ENCODE measurements around the gene SLC2A4. TPM values are rescaled to one million over a fixed set of nuclear protein-coding genes. Genes with fewer than 3 reads are reported as not detected.

Gene SLC2A4
- total and polyA plus RNA-seq, 2 of the 4 experiments (the other 2 are of a cell fraction): 0.07 TPM; not detected in 1

DNA sequence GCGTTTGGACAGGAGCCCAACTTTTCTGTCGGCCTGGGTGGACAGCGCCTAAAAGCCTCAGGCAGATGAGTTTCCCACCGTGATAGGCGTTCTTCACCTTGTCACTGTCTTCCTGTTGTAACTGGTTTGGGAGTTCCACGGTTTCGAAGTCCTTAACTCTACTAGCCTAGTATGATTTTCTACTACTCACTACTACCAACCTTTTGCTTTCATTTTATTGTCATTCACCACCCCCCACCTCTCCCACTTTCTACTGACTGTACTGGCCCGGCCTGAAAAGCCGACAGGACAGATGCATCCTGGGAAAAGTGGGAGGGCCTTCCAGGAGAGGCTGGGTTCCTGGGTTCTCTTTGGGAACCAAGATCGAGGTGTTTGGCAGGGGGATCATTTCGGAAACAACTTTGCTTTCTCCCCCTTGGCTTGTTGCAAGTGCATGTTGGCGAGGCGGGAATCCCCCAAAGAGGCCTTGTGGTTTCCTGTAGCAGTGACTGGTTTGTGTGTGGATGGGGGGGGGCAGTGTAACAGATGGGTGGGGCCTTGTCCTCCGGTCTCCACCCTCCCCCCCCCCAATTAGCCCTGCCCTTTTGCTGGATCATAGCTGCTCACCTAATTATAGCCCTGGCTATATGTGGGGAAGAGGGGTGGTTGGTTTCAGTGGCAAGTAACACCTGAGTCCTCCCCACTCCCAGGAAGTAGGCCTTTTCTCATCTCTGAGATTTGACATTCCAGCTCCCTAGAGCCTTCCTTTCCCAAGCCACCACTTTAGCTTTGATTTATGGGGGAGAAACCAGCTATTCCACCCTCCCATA lies 27.3 kb downstream of the SLC2A4 start:
- Histone ChIP-seq H4K5ac (ENCODE audit: low read depth, low read length) (no peak overlapping the region), H3K36me3 (ENCODE audit: control insufficient read depth, insufficient read depth, low read length) (peaks cover 31% of the 10 kb centered on the region), H2BK120ac (ENCODE audit: low read depth, low read length) (0 out of 2 replicates have a peak overlapping the region, but pooled peaks have one; percentile 1), H3K27ac (ENCODE audit: insufficient read depth, low read length) (peak overlapping the region; percentile 74), H3K9ac (ENCODE audit: low read depth, low read length) (peak overlapping the region; percentile 77), H2BK20ac (ENCODE audit: low read depth, low read length) (no peak overlapping the region), H2BK5ac (ENCODE audit: low read depth, low read length, poor library complexity, severe bottlenecking) (peak overlapping the region; percentile 87), H3K18ac (ENCODE audit: low read depth, low read length) (no peak overlapping the region; the same call in 1 of the 2 replicates), H3K9me1 (ENCODE audit: insufficient read depth, low read length) (peaks cover 13% of the 10 kb centered on the region), H2AK5ac (ENCODE audit: low read depth, low read length) (peak overlapping the region; percentile 87; the same call in 1 of the 2 replicates), H3K79me1 (ENCODE audit: low read depth in 1 of 2, low read length in 2 of 2) (peaks cover 22 to 50% of the 10 kb centered on the region in 2 experiments; a peak in 3 of 4 replicates), H3K23ac (ENCODE audit: low read depth, low read length) (peak overlapping the region; percentile 78; the same call in 1 of the 2 replicates), H2AK9ac (replicated peaks; ENCODE audit: low read depth, low read length, poor library complexity) (peak overlapping the region; percentile 99), H2BK15ac (ENCODE audit: low read depth, low read length) (no peak overlapping the region), H4K91ac (ENCODE audit: insufficient read depth, low read depth, low read length) (peak overlapping the region; percentile 26), H3K14ac (replicated peaks; ENCODE audit: low read depth, low read length) (peak overlapping the region; percentile 50), H3K4me1 (ENCODE audit: control insufficient read depth, insufficient read depth, low read length) (peaks cover 2% of the 10 kb centered on the region; the same call in 1 of the 2 replicates), H3K56ac (ENCODE audit: extremely low read depth, insufficient read depth, low read length) (peak overlapping the region; percentile 76), H2AFZ (replicated peaks; ENCODE audit: low read length, poor library complexity) (peak overlapping the region; percentile 41), H3K27me3 (ENCODE audit: control insufficient read depth, insufficient read depth, low read length) (no peaks in the 10 kb centered on the region), H3K9me3 (ENCODE audit: control insufficient read depth, insufficient read depth, low read length) (no peaks in the 10 kb centered on the region), H3K4me2 (ENCODE audit: low read depth, low read length) (peak overlapping the region; percentile 98), H4K20me1 (ENCODE audit: insufficient read depth, low read length) (peaks cover 54% of the 10 kb centered on the region), H3K4ac (ENCODE audit: low read depth, low read length) (peak overlapping the region; percentile 78), H4K8ac (ENCODE audit: low read depth in 2 of 2, low read length in 2 of 2) (peak overlapping the region in 1 of 2 experiments; percentile 69; a peak in 1 of 4 replicates), H3K4me3 (ENCODE audit: insufficient read depth, low read depth, low read length) (peak overlapping the region; percentile 68)
- in situ Hi-C loops (cut with MboI; ENCODE audit: low sequenced_read_pairs) (loop anchor here (10.0 kb wide), 1 partner anchor 264 kb away; the partner anchor contains the start of gene SLC16A11), intact Hi-C loops (cut with micrococcal nuclease) (no loop called here), dilution Hi-C loops (cut with HindIII; ENCODE audit: low sequenced_read_pairs, unreplicated experiment) (no loop called here)
- peak; percentile 30 for ATAC-seq (ENCODE audit: low read depth)
- no TSS peak for BruUV-seq (replicated peaks)
- 0% methylated on average over 2 of the region's 14 CpGs; no CpG with 5 or more reads in 1 of the 2 experiments for WGBS, 2 experiments (ENCODE audit: extremely low coverage in 2 of 2, insufficient read length in 1 of 2)
- TF ChIP-seq, protein P1, sequence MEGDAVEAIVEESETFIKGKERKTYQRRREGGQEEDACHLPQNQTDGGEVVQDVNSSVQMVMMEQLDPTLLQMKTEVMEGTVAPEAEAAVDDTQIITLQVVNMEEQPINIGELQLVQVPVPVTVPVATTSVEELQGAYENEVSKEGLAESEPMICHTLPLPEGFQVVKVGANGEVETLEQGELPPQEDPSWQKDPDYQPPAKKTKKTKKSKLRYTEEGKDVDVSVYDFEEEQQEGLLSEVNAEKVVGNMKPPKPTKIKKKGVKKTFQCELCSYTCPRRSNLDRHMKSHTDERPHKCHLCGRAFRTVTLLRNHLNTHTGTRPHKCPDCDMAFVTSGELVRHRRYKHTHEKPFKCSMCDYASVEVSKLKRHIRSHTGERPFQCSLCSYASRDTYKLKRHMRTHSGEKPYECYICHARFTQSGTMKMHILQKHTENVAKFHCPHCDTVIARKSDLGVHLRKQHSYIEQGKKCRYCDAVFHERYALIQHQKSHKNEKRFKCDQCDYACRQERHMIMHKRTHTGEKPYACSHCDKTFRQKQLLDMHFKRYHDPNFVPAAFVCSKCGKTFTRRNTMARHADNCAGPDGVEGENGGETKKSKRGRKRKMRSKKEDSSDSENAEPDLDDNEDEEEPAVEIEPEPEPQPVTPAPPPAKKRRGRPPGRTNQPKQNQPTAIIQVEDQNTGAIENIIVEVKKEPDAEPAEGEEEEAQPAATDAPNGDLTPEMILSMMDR (conservative IDR thresholded peaks at IDR 0.05; ENCODE audit: low read depth, low read length): no peak
- TF ChIP-seq, protein P2, sequence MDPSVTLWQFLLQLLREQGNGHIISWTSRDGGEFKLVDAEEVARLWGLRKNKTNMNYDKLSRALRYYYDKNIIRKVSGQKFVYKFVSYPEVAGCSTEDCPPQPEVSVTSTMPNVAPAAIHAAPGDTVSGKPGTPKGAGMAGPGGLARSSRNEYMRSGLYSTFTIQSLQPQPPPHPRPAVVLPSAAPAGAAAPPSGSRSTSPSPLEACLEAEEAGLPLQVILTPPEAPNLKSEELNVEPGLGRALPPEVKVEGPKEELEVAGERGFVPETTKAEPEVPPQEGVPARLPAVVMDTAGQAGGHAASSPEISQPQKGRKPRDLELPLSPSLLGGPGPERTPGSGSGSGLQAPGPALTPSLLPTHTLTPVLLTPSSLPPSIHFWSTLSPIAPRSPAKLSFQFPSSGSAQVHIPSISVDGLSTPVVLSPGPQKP (IDR thresholded peaks at IDR 0.05; ENCODE audit: borderline replicate concordance, low read depth, low read length): no peak
- TF ChIP-seq POLR2A (IDR thresholded peaks at IDR 0.05; ENCODE audit: low read depth, low read length): peak; percentile 87
- no peak for TF ChIP-seq FOS (IDR thresholded peaks at IDR 0.05; ENCODE audit: low read depth, low read length)
- no peak for TF ChIP-seq MAFK (IDR thresholded peaks at IDR 0.05; ENCODE audit: low read depth, low read length)
- no peak for TF ChIP-seq MXI1 (IDR thresholded peaks at IDR 0.05; ENCODE audit: borderline replicate concordance, low read depth, low read length)
- no peak for TF ChIP-seq RFX5 (IDR thresholded peaks at IDR 0.05; ENCODE audit: low read depth, low read length)
- no peak for TF ChIP-seq NFE2L2 (IDR thresholded peaks at IDR 0.05; ENCODE audit: low read depth, low read length)
- 0 out of 2 replicates have a peak, but pooled peaks have one; percentile 18 for TF ChIP-seq MAZ (IDR thresholded peaks at IDR 0.05; ENCODE audit: borderline replicate concordance, low read depth, low read length)
- no peak for TF ChIP-seq RCOR1 (IDR thresholded peaks at IDR 0.05; ENCODE audit: insufficient replicate concordance, low read length)
- ChIA-PET CTCF (interaction anchor here (0.9 kb wide), 1 partner anchor 11 kb away, joined by 3 read pairs; no protein-coding TSS in a partner anchor), POLR2A (ENCODE audit: unreplicated experiment) (no interaction called here)
- peak; percentile 77 for DNase-seq

Measured in IMR-90 (cell line).